Esophagus squamous epithelium (tissue), 5 donors: ENCODE results near the gene RIC8A. TPM values are rescaled to one million over a fixed set of nuclear protein-coding genes. Genes with fewer than 3 reads are reported as not detected.

ENCODE experiments used
- DNase-seq: peaks from one replicate; lab custom pipeline; 2025; lab: John Stamatoyannopoulos, UW
- H3K27ac ChIP-seq, 4 donors: fragments of 200-600 bp; sonication (generic); one replicate each; pipeline ENCODE4 v1.5.1; 2016 to 2019; ENCODE audit warnings: mild to moderate bottlenecking in 1 of 4
- H3K27me3 ChIP-seq, 4 donors: fragments of 200-600 bp; sonication (generic); 1 replicate in 3 of 4; 2 replicates in 1 of 4; pipeline versions ENCODE4 v1.5.1 to v1.6.0; 2017 to 2021; ENCODE audit warnings: antibody characterized with exemption in 1 of 4
- H3K36me3 ChIP-seq, 3 donors: fragments of 200-600 bp; sonication (generic); one replicate each; pipeline ENCODE4 v1.5.1; 2016 to 2019
- H3K4me1 ChIP-seq, 3 donors: fragments of 200-600 bp; sonication (generic); one replicate each; pipeline ENCODE4 v1.5.1; 2017 to 2019
- H3K4me3 ChIP-seq, 4 donors: fragments of 200-600 bp; sonication (generic); 1 replicate in 3 of 4; 2 replicates in 1 of 4; pipeline ENCODE4 v1.5.1; 2016 to 2019; ENCODE audit warnings: mild to moderate bottlenecking in 2 of 4, moderate library complexity in 1 of 4
- H3K9me3 ChIP-seq, 3 donors: fragments of 200-600 bp; sonication (generic); one replicate each; pipeline ENCODE4 v1.5.1; 2016 to 2019
- POLR2A ChIP-seq, 4 donors: fragments of 450-650 bp; IDR thresholded peaks; one replicate each; pipeline ENCODE4 v1.6.1; 2017; ENCODE audit warnings: antibody characterized with exemption in 4 of 4, mild to moderate bottlenecking in 4 of 4, moderate library complexity in 3 of 4
- WGBS, 2 donors: methylation state at CpG; one replicate each; pipeline ENCODE4 v1.1.5; 2018; 5-methylcytosine and 5-hydroxymethylcytosine counted together
- intact Hi-C: fragments of 100-400 bp; cut with DNase I; formaldehyde crosslinking; loops from one replicate; pipeline ENCODE4 v1.15.0; 2022
- total RNA-seq, 4 donors: library from RNA; depleted of rRNA; stranded (reverse); fragments of >200 nt; gene quantifications; one replicate each; pipeline ENCODE4 v1.1.0, GENCODE V29; 2016
- TF ChIP-seq, protein P1 (sequence below), 6 experiments: fragments of 450-650 bp in 4 of 6; fragments of 200-600 bp in 2 of 6; sonication (generic) in 2 of 6; IDR thresholded peaks; one replicate each; pipeline ENCODE4 v1.5.1; 2016 to 2019; ENCODE audit warnings: antibody characterized with exemption in 6 of 6, mild to moderate bottlenecking in 4 of 6, moderate library complexity in 4 of 6
- donor health status: DM: yes; HTN: yes; CAD: no.

The RIC8A gene
- total RNA-seq, 4 donors from 2014 or later, result 48.3 to 71.1 (median 60.2) TPM

DNA sequence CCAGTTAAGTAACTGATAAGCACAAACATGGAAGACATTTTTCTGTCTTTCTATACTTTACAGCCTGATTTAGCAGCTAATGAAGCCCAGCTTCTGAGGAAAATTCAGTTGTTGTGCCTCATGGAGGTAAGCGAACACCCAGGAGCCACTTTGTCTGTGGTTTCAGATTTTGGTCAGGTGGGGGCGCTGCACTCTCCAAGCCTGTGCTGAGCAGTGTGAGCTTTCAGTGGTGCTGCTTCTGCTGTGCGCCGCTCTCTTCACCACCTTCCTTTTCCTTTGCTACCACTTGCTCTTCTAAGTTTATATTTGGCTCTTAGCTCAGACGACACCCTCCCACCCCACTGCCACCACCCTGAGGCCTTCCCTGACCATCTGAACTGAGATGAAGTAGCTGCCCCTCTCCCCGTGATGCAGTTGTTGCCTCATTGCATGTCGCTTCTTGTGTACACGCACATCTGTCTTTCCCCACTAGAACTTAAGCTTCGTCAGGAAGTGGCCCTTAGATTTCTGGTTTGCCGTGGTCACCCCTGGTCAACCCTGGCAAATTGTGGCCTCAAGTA lies 43.3 kb downstream of the RIC8A start:
- DNase-seq, result no peak
- TF ChIP-seq, protein P1, sequence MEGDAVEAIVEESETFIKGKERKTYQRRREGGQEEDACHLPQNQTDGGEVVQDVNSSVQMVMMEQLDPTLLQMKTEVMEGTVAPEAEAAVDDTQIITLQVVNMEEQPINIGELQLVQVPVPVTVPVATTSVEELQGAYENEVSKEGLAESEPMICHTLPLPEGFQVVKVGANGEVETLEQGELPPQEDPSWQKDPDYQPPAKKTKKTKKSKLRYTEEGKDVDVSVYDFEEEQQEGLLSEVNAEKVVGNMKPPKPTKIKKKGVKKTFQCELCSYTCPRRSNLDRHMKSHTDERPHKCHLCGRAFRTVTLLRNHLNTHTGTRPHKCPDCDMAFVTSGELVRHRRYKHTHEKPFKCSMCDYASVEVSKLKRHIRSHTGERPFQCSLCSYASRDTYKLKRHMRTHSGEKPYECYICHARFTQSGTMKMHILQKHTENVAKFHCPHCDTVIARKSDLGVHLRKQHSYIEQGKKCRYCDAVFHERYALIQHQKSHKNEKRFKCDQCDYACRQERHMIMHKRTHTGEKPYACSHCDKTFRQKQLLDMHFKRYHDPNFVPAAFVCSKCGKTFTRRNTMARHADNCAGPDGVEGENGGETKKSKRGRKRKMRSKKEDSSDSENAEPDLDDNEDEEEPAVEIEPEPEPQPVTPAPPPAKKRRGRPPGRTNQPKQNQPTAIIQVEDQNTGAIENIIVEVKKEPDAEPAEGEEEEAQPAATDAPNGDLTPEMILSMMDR (IDR thresholded peaks at IDR 0.05), result peak; percentile 40 to 67 (median 54)
- TF ChIP-seq POLR2A (IDR thresholded peaks at IDR 0.05), result no peak
- 76 to 78% methylated on average over 10 of the region's 10 CpGs for WGBS, 2 donors
- Histone ChIP-seq H3K4me3 (no peak overlapping the region), H3K27me3 (no peaks in the 10 kb centered on the region), H3K27ac (no peak overlapping the region), H3K9me3 (no peaks in the 10 kb centered on the region), H3K36me3 (peaks cover 16 to 82% (median 48%) of the 10 kb centered on the region in 3 donors), H3K4me1 (no peaks in the 10 kb centered on the region)
- intact Hi-C loops, result no loop called here

DNA sequence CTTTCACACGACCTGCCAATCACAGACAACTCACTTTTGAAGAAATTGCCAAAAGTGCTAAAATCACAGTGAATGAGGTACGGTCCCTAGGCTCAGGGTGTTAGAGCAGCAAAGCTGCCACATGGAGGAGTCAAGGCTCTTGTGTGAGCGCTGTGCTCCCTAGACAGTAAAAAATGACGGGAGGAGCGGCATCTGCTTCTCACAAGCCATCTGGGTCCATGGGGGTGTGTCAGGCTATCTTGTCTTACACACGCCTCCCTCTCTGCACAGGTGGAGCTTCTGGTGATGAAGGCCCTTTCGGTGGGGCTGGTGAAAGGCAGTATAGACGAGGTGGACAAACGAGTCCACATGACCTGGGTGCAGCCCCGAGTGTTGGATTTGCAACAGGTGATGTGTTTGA lies 44.0 kb downstream of the RIC8A start:
- TF ChIP-seq POLR2A (IDR thresholded peaks at IDR 0.05), result no peak
- TF ChIP-seq, protein P1 (IDR thresholded peaks at IDR 0.05), result no peak
- Histone ChIP-seq H3K9me3 (no peaks in the 10 kb centered on the region), H3K4me1 (no peaks in the 10 kb centered on the region), H3K27ac (no peak overlapping the region), H3K27me3 (no peaks in the 10 kb centered on the region), H3K4me3 (no peak overlapping the region), H3K36me3 (peaks cover 14 to 75% (median 41%) of the 10 kb centered on the region in 3 donors)
- intact Hi-C loops, result no loop called here
- DNase-seq, result no peak
- WGBS, 2 donors, result 78 to 79% methylated on average over 6 to 10 of the region's 10 CpGs

DNA sequence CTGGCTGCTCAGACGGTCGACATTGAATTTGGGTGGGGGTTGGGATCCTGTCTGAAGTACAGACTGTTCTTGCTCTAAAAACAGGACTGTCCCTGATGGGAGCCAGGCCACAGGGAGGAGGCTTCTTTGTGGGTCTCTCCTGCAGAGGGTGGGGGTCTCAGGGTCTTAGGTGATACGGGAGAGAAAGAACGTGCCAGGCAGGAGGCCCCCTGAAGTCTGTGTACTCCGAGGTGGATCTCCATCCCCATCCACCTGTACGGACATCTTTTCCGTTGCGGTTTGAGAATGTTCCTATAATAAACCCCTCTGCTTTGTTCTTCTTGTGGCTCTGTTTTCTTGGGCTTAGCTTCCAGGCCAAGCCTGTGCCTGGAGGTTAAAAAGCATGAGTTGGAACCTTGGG lies 45.2 kb downstream of the RIC8A start:
- no peak for DNase-seq
- Histone ChIP-seq H3K27ac (no peak overlapping the region), H3K9me3 (no peaks in the 10 kb centered on the region), H3K4me1 (no peaks in the 10 kb centered on the region), H3K27me3 (no peaks in the 10 kb centered on the region), H3K36me3 (peaks cover 14 to 64% (median 36%) of the 10 kb centered on the region in 3 donors), H3K4me3 (no peak overlapping the region)
- WGBS, 2 donors, result 80 to 83% methylated on average over 6 to 8 of the region's 8 CpGs
- intact Hi-C loops, result no loop called here
- no peak for TF ChIP-seq POLR2A (IDR thresholded peaks at IDR 0.05)
- TF ChIP-seq, protein P1 (IDR thresholded peaks at IDR 0.05), result no peak

DNA sequence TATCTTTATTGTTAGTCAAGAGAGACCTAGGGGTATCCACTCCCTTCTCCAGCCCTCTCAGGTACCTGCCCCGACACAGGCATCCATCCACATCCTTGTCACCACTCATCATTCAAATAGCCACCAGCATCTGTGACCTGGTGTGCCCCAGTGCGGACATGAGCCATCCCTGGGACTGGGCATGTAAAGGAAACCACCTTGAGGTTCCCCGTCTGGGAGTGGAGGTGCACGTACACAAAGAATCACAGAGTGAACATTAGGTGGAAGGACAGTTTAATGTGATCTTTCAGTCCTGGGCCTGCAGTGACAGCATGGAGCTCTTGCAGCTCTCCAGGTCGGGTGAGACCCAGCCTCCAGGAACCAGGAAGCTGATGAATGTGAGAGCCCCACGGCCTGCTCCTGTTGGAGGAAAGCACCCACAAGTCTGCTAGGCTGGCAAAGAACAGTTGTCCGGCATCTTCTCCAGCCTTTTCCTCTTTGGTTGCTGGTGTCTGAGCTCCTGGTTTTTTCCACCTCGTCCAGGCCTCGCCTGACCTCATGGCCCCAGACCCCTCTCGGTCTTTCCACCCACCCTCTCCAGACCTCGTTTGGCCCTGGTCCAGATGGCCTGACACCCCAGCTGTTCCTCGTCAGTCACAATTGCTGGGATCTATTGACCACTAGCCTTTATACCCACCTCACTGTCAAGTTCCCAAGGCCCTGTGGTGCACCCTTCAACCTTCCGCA lies 45.8 kb downstream of the RIC8A start:
- TF ChIP-seq POLR2A (IDR thresholded peaks at IDR 0.05), result no peak
- TF ChIP-seq, protein P1 (IDR thresholded peaks at IDR 0.05), result no peak
- Histone ChIP-seq H3K4me3 (no peak overlapping the region), H3K4me1 (no peaks in the 10 kb centered on the region), H3K27ac (no peak overlapping the region), H3K36me3 (peaks cover 14 to 57% (median 32%) of the 10 kb centered on the region in 3 donors), H3K9me3 (no peaks in the 10 kb centered on the region), H3K27me3 (no peaks in the 10 kb centered on the region)
- intact Hi-C loops, result no loop called here
- DNase-seq, result no peak
- 72 to 73% methylated on average over 10 to 11 of the region's 13 CpGs for WGBS, 2 donors

DNA sequence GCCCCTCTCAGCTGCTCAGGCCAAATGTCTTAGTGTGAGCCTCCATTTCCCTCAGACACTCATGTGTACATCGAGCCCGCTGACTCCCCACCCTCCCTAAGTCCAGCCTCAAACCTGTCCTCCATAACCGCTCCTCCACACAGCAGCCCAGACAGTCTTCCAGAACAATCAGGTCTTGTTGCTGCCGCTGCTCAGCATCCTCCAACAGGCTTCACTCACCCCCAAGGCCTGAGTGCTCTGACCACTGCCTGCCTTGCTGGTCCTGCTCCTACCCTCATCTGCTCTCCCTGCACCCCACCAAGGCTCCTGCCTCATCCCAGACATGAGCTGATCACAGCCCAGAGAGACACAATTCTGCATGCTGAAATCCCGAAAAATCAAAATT lies 46.4 kb downstream of the RIC8A start:
- no peaks in the 10 kb centered on the region for H3K4me1 ChIP-seq
- no peak overlapping the region for H3K27ac ChIP-seq
- TF ChIP-seq, protein P1 (IDR thresholded peaks at IDR 0.05), result no peak
- no peak for TF ChIP-seq POLR2A (IDR thresholded peaks at IDR 0.05)
- peaks cover 0 to 1% (median 0%) of the 10 kb centered on the region in 4 donors for H3K27me3 ChIP-seq
- no peak overlapping the region for H3K4me3 ChIP-seq
- no peak for DNase-seq
- intact Hi-C loops, result no loop called here
- no peaks in the 10 kb centered on the region for H3K9me3 ChIP-seq
- H3K36me3 ChIP-seq, result peaks cover 14 to 51% (median 27%) of the 10 kb centered on the region in 3 donors
- WGBS, 2 donors, result 89 to 95% methylated on average over 5 of the region's 5 CpGs
